WERI-Rb-1 (cell line): Measurements from ENCODE around the gene ZNF665.

ENCODE experiments used
- DNase-seq: peaks from one replicate; pipeline ENCODE4 v3.0.0-alpha.2; 2020
- H3K27ac ChIP-seq: fragments of 250-450 bp; sonication (Bioruptor Pico); 2 replicates; pipeline ENCODE4 v1.5.1; 2020; ENCODE audit warnings: mild to moderate bottlenecking, moderate library complexity
- H3K27me3 ChIP-seq: fragments of 250-450 bp; sonication (Bioruptor Pico); 2 replicates; pipeline ENCODE4 v1.5.1; 2021; ENCODE audit warnings: mild to moderate bottlenecking, low read depth, moderate library complexity; ENCODE audit not compliant: insufficient read depth, severe bottlenecking
- H3K36me3 ChIP-seq: fragments of 250-450 bp; sonication (Bioruptor Pico); 2 replicates; pipeline ENCODE4 v1.5.1; 2020; ENCODE audit warnings: mild to moderate bottlenecking, moderate library complexity
- H3K4me3 ChIP-seq: 2 replicates; pipeline ENCODE4 v1.5.1; 2011; ENCODE audit warnings: low read depth, mild to moderate bottlenecking, control low read depth, low read length
- H3K9me3 ChIP-seq: fragments of 250-450 bp; sonication (Bioruptor Pico); 2 replicates; pipeline ENCODE4 v1.5.1; 2021; ENCODE audit warnings: mild to moderate bottlenecking, moderate library complexity; ENCODE audit not compliant: severe bottlenecking
- TF ChIP-seq, protein P1 (sequence below): IDR thresholded peaks from 2 replicates; pipeline ENCODE4 v1.5.1; 2011; ENCODE audit warnings: low read depth, mild to moderate bottlenecking, control low read depth, inconsistent platforms, low read length

The ZNF665 gene

DNA sequence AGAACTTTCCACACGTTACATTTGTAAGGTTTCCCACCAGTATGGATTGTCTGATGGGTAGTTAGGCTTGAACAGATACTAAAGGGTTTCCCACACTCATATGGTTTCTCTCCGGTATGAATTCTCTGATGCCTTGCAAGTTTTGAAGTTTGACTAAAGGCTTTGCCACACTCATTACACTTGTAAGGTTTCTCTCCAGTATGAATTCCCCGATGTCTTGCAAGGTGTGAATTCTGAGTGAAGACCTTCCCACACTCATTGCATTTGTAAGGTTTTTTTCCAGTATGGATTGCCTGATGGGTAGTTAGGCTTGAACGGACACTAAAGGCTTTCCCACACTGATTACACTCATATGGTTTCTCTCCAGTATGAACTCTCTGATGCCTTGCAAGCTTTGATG lies 52.8 kb downstream of the ZNF665 start:
- TF ChIP-seq, protein P1, sequence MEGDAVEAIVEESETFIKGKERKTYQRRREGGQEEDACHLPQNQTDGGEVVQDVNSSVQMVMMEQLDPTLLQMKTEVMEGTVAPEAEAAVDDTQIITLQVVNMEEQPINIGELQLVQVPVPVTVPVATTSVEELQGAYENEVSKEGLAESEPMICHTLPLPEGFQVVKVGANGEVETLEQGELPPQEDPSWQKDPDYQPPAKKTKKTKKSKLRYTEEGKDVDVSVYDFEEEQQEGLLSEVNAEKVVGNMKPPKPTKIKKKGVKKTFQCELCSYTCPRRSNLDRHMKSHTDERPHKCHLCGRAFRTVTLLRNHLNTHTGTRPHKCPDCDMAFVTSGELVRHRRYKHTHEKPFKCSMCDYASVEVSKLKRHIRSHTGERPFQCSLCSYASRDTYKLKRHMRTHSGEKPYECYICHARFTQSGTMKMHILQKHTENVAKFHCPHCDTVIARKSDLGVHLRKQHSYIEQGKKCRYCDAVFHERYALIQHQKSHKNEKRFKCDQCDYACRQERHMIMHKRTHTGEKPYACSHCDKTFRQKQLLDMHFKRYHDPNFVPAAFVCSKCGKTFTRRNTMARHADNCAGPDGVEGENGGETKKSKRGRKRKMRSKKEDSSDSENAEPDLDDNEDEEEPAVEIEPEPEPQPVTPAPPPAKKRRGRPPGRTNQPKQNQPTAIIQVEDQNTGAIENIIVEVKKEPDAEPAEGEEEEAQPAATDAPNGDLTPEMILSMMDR, result no peak
- no peaks in the 10 kb centered on the region for H3K27me3 ChIP-seq
- no peak overlapping the region for H3K27ac ChIP-seq
- peaks cover 45% of the 10 kb centered on the region for H3K36me3 ChIP-seq
- no peak overlapping the region for H3K4me3 ChIP-seq
- no peak for DNase-seq
- H3K9me3 ChIP-seq, result peaks cover 35% of the 10 kb centered on the region

DNA sequence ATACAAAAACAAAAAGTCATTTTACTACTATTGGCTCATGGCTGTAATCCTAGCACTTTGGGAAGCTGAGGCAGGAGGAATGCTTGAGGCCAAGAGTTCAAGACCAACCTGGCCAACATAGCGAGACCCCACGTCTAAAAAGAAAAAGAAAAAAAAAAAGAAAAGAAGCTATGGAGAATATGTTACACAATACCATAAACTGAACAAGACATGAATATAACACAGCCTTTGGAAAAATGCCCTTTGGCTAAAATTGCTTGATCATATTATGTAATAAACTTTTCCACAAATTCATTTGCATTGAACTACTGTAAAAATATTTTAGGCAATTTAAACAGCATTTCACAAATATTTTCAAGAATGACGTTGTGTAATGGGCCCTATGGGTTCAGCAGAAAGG lies 56.7 kb downstream of the ZNF665 start:
- no peak for DNase-seq
- Histone ChIP-seq H3K27me3 (no peaks in the 10 kb centered on the region), H3K36me3 (peaks cover 14% of the 10 kb centered on the region), H3K4me3 (no peak overlapping the region), H3K27ac (no peak overlapping the region), H3K9me3 (peaks cover 17% of the 10 kb centered on the region)
- TF ChIP-seq, protein P1, result no peak

DNA sequence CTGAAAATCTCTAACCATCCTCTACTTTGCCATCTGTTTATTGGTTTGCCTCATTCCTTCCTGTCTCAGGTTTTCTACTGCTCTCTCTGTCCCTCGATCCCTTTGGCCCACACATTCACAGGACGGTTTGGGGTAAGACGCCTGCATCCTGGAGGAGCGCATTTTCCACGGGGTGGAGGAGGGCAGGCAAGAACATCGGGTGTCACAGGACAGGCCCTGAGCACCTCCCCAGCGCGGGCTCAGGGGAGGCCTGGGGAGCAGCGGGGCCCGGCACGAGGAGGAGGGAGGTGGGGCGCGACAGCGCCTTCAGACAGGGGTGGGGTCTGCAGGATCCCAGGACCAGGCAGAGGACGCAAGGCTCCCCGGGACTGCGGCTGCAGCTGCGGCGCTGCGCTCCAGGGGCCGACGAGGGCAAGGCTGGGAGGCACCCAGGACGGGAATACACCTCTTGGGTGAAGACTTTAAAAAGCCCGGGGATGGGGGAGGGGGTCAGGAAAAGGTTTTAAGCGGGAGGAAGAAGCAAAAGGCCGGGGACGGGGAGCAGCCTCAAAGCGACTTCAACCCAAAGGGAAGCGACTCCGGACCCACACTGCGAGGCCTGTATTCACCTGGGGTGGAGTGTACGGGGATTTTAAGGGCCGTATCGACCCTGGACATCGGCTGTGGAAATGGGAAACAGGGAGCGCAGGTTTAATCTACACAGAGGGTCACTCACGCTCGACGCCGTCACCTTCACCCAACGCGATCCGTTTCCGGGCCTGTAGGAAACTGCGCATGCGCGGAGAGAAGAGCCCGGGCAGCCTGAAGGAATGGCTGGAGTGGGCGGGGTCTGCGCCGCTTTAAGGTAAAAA lies 60.8 kb downstream of the ZNF665 start, which contains the start of gene ZNF415:
ZNF415 (minus strand) TSS at position 770 of the 851 bp plus-strand sequence. CDS start 10,234 bp downstream, outside the sequence.
- TF ChIP-seq, protein P1, result no peak
- Histone ChIP-seq H3K27ac (peak within 1 kb of the TSS; percentile 65), H3K9me3 (no peaks in the 10 kb centered on the region), H3K27me3 (no peaks in the 10 kb centered on the region), H3K36me3 (no peaks in the 10 kb centered on the region), H3K4me3 (peak within 1 kb of the TSS; percentile 78)
- DNase-seq, result peak; percentile 90

DNA sequence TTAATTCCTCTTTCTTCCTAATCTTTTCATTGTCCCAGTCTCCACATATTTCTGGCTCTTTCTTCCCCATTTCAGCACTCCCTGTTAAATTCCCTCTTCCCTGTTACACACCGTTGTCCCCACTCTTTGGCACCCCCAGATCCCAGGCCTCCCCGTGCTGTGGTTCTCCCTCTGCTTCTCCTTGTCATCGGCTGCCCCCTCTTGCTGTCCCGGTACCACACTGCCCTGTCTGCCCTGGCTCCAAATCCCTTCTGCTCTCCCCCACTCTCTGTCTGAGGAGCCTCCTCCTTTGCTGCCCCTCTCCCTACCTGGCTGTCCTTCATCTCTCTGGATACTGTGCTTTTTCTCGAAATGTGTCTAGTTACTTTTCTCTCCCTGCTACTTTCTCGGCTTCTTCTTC lies 61.4 kb downstream of the ZNF665 start:
- H3K4me3 ChIP-seq, result peak overlapping the region; percentile 78
- H3K27ac ChIP-seq, result no peak overlapping the region
- H3K36me3 ChIP-seq, result no peaks in the 10 kb centered on the region
- no peak for DNase-seq
- no peaks in the 10 kb centered on the region for H3K27me3 ChIP-seq
- TF ChIP-seq, protein P1, result no peak
- H3K9me3 ChIP-seq, result no peaks in the 10 kb centered on the region

DNA sequence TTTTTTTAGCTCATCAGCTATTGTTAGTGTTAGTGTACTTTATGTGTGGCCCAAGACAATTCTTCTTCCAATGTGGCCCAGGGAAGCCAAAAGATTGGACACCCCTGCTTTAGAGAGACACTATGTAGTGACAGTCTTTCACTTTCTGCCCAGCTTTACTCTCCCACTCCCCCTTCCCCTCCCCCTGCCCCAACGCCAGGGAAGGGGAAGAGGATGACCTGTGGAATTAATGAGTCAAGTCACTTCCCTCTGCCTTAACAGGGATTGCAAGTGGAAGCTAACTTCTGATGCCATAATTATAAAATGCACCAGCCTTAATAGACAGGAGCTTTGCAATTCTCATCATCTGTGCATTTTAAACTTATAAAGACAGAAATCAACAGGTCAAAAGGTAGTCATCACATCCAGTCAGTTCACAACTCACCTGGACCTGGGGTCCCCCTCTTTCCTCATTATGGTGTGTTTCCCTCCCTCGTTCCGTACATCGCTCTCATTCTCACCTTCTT lies 62.0 kb downstream of the ZNF665 start:
- H3K9me3 ChIP-seq, result no peaks in the 10 kb centered on the region
- DNase-seq, result no peak
- H3K36me3 ChIP-seq, result no peaks in the 10 kb centered on the region
- TF ChIP-seq, protein P1, result no peak
- H3K27me3 ChIP-seq, result no peaks in the 10 kb centered on the region
- no peak overlapping the region for H3K27ac ChIP-seq
- H3K4me3 ChIP-seq, result no peak overlapping the region
